Ramos (cell line): Measurements from ENCODE around the gene NBPF1.

Experiments used
- in situ Hi-C: fragments of 300-500 bp; cut with MboI; formaldehyde crosslinking; loops from one replicate; pipeline ENCODE4 v1.14.3; 2022; ENCODE audit warnings: low sequenced_read_pairs; ENCODE audit not compliant: unreplicated experiment

Gene NBPF1

GRCh38 chr1:16642025-16642966 is 28.9 kb upstream of the NBPF1 start:
- in situ Hi-C loops: loop anchor here (25.0 kb wide), 1 partner anchor 795 kb away; the partner anchor contains the start of gene RCC2

DNA sequence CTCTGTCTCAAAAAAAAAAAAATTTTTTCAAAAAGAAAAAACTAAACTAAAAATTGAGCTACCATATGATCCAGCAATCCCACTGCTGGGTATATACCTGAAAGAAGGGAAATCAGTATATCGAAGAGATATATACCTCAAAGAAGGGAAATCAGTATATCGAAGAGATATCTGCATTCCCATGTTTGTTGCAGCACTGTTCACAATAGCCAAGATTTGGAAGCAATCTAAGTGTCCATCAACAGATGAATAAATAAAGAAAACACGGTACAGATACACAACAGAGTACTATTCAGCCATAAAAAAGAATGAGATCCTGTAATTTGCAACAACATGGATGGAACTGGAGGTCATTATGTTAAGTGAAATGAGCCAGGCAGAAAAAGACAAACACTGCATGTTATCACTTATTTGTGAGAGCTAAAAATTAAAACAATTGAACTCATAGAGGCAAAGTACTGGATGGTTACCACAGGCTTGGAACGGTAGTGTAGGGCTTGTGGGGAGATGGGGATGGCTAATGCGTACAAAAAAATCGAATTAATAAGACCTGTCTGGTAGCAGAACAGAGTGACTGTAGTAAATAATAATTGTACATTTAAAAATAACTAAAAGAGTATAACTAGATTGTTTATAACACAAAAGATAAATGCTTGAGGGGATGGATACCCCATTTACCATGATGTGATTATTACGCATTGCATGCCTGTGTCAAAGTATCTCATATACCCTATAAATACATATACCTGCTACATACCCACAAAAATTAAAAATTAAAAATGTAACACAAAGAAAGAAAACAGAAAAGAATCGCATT is 28.0 kb upstream of the NBPF1 start:
- in situ Hi-C loops: loop anchor here (25.0 kb wide), 1 partner anchor 796 kb away; the partner anchor contains the start of gene RCC2

- in situ Hi-C loops: loop anchor here (25.0 kb wide), 1 partner anchor 798 kb away; the partner anchor contains the start of gene RCC2
Measured at GRCh38 chr1:16639091-16640031, 26.0 kb upstream of the NBPF1 start.

- in situ Hi-C loops: loop anchor here (25.0 kb wide), 1 partner anchor 799 kb away; the partner anchor contains the start of gene RCC2
Measured at GRCh38 chr1:16637941-16638778, 24.8 kb upstream of the NBPF1 start.

DNA sequence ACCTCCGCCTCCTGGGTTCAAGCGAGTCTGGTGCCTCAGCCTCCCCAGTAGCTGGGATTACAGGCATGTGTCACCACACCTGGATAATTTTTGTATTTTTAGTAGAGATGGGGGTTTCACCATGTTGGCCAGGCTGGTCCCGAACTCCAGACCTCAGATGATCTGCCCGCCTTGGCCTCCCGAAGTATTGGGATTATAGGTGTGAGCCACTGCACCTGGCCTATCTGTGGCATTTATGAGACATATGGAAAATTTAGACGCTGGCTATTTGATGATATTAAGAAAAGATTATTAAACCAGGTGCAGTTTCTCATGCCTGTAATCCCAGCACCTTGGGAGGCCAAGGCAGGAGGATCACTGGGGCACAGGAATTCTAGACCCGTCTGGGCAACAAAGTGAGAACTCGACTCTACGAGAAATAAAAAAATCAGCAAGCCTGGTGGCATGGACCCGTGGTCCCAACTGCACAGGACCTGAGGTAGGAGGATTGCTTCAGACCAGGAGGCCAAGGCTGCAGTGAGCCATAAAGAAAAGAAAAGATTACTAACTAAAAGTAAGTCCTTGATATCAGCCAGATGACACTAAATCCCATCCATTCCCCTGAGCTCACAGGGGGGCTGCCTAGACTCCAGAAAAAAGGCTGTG is 23.3 kb upstream of the NBPF1 start:
- in situ Hi-C loops: loop anchor here (25.0 kb wide), 1 partner anchor 801 kb away; the partner anchor contains the start of gene RCC2

DNA sequence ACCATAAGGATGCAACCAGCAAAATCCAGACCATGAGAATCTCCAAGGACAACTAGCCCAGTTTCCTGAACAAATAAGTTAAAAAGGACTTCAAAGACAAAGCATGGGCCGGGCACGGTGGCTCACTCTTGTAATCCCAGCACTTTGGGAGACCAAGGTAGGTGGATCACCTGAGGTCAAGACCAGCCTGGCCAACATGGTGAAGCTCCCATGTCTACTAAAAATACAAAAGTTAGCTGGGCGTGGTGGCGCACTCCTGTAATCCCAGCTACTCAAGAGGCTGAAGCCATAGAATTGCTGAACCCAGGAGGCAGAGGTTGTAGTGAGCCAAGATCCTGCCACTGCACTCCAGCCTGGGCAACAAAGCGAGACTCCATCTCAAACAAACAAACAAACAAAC is 22.6 kb upstream of the NBPF1 start:
- in situ Hi-C loops: loop anchor here (25.0 kb wide), 1 partner anchor 801 kb away; the partner anchor contains the start of gene RCC2

DNA sequence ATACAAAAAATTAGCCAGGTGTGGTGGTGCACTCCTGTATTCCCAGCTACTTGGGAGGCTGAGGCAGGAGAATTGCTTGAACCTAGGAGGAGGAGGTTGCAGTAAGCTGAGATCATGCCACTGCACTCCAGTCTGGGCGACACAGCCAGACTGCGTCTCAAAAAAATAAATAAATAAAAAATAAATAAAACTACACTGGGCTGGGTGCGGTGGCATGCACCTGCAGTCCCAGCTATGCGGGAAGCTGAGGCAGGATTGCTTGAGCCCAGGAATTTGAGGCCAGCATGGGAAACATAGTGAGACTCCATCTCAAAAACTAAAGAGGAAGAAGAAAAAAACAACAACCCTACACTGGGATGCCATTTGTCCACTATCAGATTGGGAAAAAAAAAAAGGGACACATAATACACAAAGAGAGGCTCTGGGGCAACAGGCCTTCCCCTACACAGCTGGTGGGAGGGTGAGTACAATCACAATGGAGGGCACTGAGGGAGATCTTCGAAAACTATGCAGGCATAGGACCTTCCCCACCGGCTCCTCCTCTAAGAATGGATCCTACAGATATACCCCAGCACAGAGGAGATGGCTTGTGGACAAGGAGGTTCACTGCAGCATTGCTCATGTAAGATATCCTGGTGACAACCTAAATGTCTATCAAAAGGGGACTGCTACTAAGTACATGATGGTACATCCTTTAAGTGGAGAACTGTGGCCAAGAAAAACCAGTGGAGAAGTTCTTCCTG is 20.3 kb upstream of the NBPF1 start:
- in situ Hi-C loops: loop anchor here (25.0 kb wide), 1 partner anchor 804 kb away; the partner anchor contains the start of gene RCC2

GRCh38 chr1:16632044-16632850 is 18.9 kb upstream of the NBPF1 start:
- in situ Hi-C loops: loop anchor here (25.0 kb wide), 1 partner anchor 805 kb away; the partner anchor contains the start of gene RCC2

GRCh38 chr1:16631248-16632043 is 18.1 kb upstream of the NBPF1 start:
- in situ Hi-C loops: loop anchor here (25.0 kb wide), 1 partner anchor 806 kb away; the partner anchor contains the start of gene RCC2

DNA sequence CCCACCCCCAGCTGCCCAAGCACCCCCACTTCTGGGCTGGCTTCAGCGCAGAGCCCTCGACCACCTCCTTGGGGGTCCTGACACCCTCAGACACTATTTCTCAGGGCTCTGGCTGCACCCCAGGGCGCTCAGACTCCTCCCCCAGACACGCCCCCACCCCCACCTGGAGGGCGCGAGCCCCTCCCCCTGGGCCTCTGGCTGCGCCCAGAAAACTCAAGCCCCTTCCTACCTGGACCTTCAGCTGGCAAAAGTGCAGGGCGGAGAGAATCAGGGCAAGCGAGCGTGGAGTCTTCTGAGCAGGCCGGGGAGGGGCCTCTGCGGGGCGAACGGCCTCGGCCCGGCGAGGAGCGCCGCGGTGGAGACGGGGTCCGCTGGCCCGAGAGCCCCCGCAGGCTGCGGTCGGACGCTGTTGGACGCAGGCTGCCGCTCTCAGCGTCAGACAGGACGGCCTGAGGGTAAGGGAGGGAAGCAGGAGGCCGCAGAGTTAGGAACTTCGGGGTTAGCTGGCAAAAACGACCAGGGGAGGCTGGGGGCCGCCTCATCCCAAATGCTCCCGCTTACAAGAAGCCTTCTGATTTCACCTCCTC is 17.4 kb upstream of the NBPF1 start:
- in situ Hi-C loops: loop anchor here (25.0 kb wide), 1 partner anchor 807 kb away; the partner anchor contains the start of gene RCC2

- in situ Hi-C loops: loop anchor here (25.0 kb wide), 1 partner anchor 807 kb away; the partner anchor contains the start of gene RCC2
Measured at GRCh38 chr1:16629916-16630530, 16.7 kb upstream of the NBPF1 start.

- in situ Hi-C loops: loop anchor here (25.0 kb wide), 1 partner anchor 809 kb away; the partner anchor contains the start of gene RCC2
Measured at GRCh38 chr1:16628361-16629111, 15.2 kb upstream of the NBPF1 start.

- in situ Hi-C loops: loop anchor here (25.0 kb wide), 1 partner anchor 811 kb away; the partner anchor contains the start of gene RCC2
Measured at GRCh38 chr1:16626409-16626983, 13.1 kb upstream of the NBPF1 start.
